GM21528 (cell line): ENCODE data around the gene ADGRB3.

Experiments used
- ATAC-seq: cut with Tn5 transposase; IDR thresholded peaks from one replicate; pipeline ENCODE4 v1.9.1; 2021; ENCODE audit warnings: mild to moderate bottlenecking, moderate library complexity; ENCODE audit not compliant: unreplicated experiment, low FRiP score

The ADGRB3 gene

GRCh38 chr6:68634726-68635411 lies at the start of gene ADGRB3:
ADGRB3 (plus strand) TSS chr6:68635282; CDS start chr6:68638676, 3,394 bp downstream.
- ATAC-seq = peak; percentile 77

- no peak for ATAC-seq
Measured at GRCh38 chr6:68593558-68593957, 41.5 kb upstream of the ADGRB3 start.

GRCh38 chr6:68597642-68598041 lies 37.4 kb upstream of the ADGRB3 start:
- no peak for ATAC-seq

GRCh38 chr6:68615938-68616337 lies 19.1 kb upstream of the ADGRB3 start:
- ATAC-seq = no peak

DNA sequence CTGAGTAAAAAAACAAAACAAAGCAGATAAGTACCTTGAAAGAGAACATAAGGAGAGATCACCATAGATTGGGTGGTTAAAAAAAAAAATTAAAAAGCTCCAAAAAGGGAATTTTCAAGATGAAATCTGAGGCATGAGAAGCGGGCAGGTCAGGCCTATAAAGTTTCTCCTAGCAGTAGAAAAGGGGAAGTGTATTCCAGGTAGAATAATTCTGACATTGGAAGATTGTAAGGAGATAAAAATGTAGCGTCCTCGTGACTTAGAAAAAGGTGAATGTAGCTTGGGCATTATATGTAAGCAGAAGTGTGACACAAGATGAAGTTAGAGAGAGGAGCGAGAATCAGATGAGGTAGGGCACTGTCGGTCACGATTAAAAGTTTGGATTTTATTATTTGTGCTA lies 9.1 kb upstream of the ADGRB3 start:
- ATAC-seq = no peak

- ATAC-seq = no peak
Measured at GRCh38 chr6:68628161-68628560, 6.9 kb upstream of the ADGRB3 start.

GRCh38 chr6:68632734-68633133 lies 2.3 kb upstream of the ADGRB3 start:
- no peak for ATAC-seq

DNA sequence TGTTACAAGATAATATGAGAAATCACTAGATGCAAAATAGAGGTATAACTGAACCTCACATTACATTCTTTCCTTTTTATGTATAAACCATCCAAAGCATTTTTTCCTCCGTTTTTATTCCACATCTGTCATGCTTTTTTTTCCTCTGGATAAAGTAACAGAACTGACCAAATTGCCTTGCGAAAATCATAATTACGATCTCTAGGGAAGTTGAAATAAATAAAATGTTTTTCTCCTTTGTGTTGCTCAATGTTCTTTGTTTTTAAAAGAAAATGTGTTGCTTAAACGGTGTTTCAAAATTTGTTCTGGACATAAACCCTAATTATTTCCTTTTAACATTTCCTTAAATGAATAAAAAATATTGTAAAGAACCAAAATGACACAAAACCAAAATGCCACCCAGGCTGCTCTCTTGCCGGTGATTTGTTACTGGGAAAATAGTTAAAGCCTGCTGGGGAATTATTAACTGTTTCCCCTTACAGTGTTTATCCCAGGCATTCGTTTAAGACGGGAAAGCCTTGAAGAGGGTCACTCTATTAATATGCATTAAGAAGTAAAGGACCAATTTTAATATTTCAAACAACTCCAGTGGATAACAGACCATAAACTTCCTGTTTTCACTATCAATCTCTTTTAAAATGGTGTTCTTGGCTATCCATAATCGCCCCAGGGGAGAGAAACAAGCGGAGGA lies 1.7 kb upstream of the ADGRB3 start:
- ATAC-seq = no peak

- ATAC-seq = peak; percentile 8
Measured at GRCh38 chr6:68633972-68634725, 933 bp upstream of the ADGRB3 start.

DNA sequence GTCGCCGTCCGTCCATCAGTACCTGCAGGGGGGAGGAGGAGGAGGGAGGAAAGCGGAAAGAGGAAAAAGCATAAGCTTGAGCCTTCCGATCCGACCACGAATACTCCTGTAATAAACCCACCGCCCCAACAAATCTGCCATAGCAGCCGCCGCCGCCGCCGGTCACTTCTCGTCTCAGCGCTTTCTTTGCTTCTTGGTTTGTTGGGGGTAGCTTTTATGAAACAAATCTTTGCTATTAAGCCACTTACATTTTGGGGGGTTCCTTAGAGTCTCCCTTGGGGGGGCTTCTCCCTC lies 277 bp downstream of the ADGRB3 start:
- peak; percentile 5 for ATAC-seq

DNA sequence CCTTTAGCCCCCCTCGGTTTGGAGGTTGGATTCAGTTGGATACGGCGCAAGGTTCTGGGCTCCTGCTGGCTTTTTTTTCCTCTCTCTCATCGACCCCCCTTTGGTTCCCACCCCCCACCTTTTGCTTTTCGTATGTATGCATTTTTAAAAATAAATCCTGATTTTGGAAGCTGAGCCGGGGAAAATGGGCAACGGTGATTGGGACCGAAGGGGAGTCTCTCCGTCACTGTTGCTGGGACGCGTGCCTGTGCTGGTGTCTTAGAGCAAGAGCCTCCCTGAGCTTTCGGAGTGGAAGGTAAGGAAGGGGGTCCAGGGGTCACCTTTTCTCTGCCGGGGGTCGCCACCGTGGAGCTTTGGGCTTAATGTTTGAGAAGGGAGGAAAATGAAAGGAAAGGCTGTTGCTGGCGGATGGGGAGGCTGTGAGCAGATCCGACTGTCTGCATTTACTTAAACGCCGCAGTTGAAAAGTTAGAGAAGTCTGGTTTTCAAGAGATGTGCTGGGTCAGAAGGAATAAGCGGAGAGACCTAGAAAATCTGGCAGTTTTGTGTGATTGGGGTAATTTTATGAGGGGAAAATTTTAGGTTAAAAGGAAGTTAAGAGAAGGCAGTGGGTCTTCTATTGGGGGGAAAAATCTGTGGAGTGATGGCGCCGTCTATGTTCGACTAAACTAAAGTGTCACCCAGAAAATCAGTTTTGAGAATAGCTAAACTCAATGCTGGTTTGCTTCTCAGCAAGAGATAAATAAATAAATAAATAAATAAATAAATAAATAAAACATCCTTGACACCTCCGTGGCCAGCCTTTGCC lies 828 bp downstream of the ADGRB3 start:
- ATAC-seq = no peak

DNA sequence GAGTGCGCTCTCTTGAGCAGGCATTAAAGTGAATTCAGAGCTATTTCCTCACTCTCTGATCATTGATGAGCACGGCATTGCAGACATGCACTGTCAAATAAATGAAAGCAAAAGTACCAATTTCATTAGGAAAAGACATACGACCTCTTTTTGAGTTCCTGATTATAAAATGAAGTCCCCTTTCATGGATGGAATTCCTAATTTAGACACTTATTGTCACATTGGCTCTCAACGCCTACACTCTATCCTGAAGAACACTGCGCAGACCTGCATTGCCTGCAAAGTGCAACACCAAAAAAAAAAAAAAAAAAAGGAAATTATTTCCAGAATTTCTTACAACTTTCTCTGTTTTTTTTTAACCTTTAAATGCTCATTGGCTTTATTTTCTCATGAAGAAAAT lies 1.6 kb downstream of the ADGRB3 start:
- no peak for ATAC-seq

DNA sequence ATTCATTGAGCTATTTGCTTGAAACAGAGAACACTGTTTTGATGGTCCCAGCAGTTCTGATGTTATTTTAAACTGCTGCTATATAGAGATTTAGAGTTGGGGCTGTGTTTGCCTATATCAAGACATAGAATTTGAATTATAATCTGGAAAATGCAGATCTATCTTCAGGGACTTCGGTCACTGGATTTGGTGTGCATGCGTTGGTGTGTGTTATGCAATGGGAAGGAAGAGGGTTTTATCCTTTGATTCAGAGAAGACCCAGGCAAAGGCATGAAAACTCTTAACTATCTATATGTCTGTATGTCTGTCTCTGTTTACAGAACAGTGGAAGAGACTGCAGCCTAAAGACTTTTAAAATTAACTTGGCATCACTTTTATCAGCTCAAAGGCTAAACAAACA lies 2.0 kb downstream of the ADGRB3 start:
- no peak for ATAC-seq

DNA sequence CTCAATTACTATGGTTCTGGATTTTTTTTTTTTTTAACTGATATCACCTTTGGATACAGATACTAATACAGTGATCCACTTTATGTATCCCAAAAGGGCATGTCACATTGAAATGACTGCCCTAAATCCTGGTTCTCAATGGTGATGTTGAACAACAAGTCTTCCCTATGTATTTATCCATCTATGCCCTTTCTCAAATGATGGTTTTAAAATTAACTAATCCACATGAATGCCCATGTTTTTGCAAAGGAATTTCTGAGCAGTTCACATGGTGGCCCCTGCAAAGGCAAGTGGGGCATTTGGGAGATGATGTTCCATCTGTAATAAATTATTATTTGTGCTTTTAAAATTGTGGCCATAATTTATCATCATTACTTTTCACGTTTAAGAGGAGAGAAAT lies 2.7 kb downstream of the ADGRB3 start:
- ATAC-seq = no peak

GRCh38 chr6:68638230-68638900 lies 3.3 kb downstream of the ADGRB3 start:
- ATAC-seq = no peak

- ATAC-seq = no peak
Measured at GRCh38 chr6:68639211-68639610, 4.1 kb downstream of the ADGRB3 start.

DNA sequence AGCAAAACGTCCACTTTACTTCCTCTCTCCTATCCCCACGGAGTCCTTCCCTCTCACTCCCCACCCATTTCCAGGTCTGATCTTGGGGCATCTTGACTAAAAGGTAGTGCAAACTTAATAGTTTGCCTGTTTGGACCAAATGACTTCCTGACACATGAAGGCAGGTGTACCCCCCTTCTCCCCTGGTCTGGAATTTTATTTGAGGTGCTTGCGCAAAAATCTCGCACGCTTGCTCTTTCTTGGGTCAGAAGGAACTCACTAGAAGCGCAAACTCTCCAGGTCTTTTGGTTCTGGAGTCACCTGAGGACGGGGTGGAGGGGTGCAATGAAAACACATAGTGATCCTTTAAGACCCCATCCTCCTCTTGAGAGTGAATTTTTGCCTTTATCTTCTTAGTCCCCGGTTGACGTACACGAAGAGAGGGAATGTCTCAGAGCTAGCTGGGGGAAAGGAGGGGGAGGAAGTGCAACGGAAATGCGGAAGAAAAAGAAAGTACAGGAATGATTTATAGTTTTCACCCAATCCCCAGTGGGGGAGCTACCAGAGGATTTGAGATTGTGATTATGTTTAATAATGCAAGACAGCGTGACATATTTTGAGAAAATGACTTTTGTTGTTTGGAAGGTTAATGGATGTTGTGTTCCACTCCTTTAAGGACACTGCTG lies 4.9 kb downstream of the ADGRB3 start:
- no peak for ATAC-seq

- no peak for ATAC-seq
Measured at GRCh38 chr6:68640491-68640835, 5.4 kb downstream of the ADGRB3 start.

DNA sequence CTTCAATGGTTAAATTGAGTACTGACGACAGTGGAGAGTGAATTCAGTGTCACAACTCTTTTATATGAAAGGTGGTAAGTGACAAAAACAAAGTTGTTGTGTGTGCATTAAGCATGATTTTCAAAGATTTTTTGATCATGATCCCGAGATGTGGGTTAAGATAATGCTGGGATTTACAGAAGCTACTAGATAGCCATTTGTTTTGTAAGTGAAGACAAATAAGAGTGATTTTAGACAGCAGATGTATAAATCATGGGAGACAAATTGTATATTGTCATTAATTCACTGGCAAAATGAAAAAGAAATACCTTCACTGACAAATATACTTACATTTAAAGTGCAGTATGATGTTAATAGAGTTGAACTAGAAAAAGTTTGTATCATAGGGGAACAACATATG lies 6.1 kb downstream of the ADGRB3 start:
- ATAC-seq = no peak

GRCh38 chr6:68642081-68642480 lies 7.0 kb downstream of the ADGRB3 start:
- ATAC-seq = no peak
